ENCODE measurements around the gene RAB18.
"Not testable (repeated sequence)": the region's sequence is repeated elsewhere in the genome, so short reads cannot be mapped to it uniquely, and the experiment has no call there.

The RAB18 gene

DNA sequence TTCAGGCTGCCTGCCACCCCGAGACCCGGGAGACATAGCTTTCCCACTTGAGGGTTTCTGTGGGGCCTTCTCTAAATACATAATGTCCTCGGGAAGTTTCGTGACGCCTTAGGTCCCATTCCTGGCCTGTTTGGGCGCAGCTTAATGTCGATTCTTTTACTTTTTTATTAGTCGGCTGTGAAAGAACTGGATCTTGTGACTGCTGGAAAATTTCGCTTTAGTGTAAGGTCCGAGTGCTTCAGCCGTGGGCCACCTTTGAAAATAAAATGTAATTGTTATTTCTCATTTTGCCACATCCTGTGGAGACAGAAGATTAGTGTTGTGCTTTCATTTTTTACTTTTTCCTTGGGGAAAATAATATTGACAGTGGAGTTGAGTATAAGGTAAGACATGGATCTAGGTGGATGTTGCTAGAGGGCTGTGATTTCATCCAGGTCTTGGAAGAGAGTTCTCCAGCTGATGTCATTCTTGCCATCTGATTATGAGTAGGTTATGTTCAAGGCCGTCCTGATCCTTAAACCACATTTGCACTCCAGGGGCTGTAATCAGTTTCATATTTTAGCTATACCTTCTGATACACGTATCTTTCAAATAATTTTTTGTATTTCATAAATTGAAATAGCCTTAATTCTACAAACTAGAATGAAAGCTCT lies 830 bp downstream of the RAB18 start:
- no peak for DNase-seq (ENCODE audit: low read depth in 2 of 2)

DNA sequence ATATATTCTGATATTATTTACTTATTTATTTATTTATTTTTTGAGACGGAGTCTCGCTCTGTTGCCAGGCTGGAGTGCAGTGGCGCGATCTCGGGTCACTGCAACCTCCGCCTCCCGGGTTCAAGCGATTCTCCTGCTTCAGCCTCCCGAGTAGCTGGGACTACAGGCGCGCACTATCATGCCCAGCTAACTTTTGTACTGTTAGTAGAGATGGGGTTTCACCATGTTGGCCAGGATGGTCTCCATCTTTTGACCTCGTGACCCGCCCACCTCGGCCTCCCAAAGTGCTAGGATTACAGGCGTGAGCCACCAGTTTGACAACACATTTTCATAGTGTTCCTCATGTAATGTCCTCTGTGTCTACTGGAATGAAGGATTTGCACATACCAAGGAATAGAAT lies 1.4 kb downstream of the RAB18 start:
- not testable (repeated sequence) for DNase-seq (ENCODE audit: low read depth in 2 of 2)

DNA sequence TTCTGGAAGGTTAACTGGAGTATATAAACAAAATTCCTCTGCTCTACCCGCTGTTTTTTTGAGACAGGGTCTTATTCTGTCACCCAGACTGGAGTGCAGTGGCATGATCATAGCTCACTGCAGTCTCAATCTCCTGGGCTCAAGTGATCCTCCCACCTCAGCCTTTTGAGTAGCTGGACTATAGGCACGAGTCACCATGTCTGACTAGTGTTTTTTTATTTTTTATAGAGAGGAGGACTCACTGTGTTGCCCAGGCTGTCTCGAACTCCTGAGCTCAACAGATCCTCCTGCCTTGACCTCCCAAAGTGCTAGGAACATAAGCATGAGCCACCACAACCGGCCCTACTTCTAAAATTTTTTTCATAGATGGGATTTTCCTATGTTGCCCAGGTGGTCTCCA lies 2.2 kb downstream of the RAB18 start:
- DNase-seq (ENCODE audit: low read depth in 2 of 2), result no peak

DNA sequence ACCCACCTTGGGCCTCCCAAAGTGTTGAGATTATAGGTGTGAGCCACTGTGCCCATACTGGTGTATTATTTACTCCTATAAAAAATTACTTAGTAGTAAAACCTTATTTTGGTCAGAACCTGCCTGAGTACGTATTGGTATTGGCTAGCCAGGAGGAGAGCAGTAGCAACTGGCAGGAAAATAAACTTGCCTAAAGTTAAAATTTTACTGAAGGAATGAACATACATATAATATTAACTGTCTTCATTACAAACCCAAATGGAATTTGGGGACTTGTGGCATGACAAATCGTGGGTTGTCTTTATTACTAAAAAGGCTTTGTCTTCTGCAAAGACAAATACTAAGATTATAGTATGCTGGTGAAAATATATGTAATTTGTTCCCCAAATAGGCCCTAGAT lies 8.4 kb downstream of the RAB18 start:
- DNase-seq (ENCODE audit: low read depth in 2 of 2), result no peak

DNA sequence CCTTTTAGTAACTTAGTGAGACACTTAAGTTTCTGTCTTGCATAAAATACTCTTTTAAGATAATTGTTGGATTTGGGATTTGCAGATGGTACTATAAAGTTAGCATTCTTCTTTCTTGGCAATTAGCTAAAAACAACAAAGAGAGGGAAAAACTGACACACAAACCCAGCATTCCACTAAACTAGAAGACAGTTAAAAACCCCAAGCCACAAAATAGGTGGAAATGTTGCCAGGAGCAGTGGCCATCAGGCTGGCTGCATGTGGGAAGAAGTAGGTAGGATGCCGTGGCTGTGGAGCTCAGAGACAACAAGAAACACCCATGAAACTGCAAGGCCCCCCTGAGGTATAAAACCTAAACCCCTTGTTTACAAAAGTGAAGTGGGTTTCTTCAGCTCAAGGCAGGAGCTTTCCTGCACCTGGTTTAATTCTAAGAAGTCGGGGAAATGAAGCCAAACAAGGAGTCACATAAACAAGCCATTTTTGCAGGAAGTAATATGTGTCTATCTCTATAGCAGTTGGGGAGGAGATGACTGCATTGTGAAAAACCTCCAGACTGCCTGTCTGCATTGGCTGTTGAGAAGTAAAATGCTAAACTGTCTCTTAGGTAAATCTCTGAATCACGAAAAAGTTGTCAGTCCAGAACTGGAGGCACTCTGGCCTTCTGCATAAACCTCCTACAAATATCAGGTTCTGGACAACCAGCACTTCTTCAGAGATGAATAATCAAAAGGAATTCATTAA lies 9.5 kb downstream of the RAB18 start:
- no peak for DNase-seq (ENCODE audit: low read depth in 2 of 2)

DNA sequence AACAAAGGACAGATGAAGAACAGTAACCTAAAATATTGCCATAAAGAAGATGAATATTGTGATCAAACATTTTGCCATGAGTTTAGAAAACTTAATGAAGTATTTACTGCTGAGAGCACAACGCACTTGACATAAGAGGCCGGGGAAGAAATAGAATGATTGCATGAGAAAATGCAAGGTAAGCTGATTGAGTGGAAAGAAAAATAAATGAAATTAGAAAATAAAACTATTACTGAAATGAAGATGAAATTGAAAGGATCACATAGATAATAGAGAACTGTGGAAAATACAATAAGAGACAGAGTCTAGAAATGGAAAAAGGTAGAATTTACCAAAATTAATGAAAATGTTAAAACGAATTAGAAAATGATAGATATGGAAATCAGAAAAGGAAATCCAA lies 10.1 kb downstream of the RAB18 start:
- DNase-seq (ENCODE audit: low read depth in 2 of 2), result no peak

DNA sequence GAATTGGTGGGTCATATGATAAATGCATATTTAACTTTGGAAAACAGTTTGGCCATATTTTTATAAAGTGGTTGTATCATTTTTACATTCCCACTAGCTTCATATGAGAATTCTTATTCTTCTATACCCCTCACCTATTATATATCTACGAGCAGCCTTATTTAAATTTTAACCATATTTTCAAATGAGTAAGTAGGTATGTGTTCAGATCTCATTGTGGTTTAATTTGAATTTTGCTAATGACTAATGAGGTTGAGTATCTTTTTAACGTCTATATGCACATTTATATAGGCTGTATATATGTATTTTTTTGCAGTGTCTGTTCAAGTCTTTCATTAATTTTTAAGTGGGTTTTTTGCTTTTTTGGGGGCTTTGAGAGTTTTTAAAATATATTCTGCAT lies 14.2 kb downstream of the RAB18 start:
- no peak for DNase-seq (ENCODE audit: low read depth in 2 of 2)

DNA sequence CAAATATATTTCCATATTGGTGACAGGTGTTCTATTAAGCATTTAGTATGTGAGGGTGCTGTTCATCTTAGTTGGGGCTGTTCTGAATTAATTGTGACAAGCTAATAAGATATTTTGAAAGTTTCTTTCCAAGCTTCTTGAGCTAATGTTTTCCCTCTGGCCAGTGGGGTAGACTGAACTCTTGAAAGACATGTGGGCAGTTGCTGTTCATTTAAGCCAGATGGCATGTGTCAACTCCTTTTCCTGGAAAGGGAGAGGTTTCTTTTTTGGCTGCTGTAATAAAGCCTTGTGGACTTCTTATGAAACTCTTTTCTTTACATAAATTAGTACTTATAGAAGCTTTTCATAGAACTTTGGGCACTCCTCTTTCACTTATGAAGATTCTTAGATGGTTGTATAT lies 21.7 kb downstream of the RAB18 start:
- DNase-seq (ENCODE audit: low read depth in 2 of 2), result no peak

DNA sequence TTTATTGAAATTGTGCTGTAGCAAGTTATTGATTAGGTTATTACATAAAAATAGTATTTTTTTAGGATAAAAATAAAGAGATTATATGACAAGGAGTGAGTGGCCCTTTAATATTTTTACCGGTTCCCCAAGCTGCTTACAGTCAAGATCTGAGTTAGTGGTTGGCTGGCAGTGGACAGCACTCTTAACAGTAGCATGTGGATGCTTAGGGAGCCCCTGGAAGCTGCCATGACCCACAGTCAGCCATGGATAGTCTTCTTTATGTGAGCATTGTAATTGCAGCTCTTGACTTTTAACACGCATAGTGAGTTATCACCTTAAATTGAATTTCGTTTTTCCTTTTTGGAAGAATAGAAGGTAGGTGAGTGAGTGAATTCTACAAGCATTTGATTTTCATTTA lies 22.1 kb downstream of the RAB18 start:
- DNase-seq (ENCODE audit: low read depth in 2 of 2), result no peak

DNA sequence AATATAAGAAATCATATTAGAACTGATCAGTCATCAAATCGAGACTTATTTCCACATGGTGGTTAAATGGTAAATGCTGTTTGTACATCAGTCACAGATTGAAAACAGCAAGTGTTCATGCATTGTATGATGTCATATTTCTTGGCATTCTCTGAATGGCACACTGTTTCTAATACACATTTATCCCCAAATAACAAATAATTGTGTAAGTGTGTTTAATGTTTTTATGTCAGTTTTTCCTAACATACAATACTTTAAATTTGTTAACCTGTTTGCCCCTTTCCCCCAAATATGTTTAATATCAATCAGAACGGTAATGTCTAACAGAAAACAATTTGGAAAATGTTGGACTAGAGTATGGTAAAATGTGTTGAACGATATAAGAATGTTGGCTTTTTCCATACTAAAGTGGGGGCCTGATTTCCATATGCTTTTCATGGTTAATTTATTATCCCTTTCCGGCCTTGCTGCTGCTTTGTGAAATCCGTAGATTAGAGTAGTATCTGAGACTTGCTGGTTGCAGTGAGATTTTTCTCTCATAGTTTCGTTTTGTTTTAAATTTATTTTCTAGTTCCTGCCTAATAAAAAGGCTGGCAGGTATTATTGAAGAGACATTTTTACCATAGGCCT lies 23.7 kb downstream of the RAB18 start:
- DNase-seq (ENCODE audit: low read depth in 2 of 2), result no peak

DNA sequence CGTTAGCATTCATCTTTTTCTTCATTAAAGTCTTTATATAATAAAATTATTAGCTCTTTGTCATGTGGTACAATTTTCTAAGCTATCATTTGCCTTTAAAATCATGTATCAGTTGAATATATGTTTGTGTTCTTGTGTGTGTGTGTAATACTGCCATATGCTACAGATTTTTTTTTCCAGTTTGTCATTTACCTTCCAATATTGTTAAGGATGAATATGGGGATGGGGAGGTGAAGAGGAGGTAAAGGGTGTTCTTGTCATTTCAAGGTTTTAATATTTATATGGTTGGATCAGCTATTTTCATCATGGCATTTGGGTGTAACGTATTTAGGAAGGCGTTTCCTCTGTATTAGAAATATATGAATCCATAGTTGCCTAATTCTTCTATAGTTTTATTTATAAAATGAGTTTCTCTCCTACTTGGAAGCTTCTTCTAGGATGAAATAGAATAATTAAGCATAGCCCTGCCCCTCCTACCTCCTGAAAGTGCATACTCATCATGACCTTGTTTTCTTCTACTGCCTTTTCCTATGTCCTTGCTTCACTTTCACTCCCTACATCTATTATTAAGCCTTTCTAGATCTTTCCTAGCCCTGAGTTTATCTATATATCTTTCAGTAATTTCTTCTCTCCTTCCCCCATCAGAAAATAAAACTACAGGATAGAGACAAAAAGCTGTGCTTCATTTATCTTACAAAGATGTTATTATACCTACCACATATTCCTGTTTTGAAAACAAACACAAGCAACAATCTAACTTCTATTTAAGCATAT lies 25.1 kb downstream of the RAB18 start:
- DNase-seq (ENCODE audit: low read depth in 2 of 2), result no peak

DNA sequence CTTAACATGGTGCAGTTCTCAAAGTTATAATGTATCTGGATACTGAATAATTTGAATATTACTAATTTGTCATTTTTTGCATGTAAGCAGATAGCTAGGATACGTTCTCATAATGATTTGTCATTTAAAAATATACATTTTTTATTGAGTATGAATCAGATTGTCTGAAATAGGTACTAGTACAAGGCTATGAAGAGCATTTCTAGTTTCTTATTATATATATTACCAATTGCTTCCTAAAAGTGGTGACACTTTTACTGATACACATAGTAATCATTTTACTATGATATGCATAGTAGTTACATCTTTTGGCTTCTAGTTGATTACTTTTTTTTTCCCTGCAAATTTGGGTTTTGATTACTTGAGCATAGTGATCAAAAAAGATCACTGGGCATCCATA lies 26.4 kb downstream of the RAB18 start:
- no peak for DNase-seq (ENCODE audit: low read depth in 2 of 2)

DNA sequence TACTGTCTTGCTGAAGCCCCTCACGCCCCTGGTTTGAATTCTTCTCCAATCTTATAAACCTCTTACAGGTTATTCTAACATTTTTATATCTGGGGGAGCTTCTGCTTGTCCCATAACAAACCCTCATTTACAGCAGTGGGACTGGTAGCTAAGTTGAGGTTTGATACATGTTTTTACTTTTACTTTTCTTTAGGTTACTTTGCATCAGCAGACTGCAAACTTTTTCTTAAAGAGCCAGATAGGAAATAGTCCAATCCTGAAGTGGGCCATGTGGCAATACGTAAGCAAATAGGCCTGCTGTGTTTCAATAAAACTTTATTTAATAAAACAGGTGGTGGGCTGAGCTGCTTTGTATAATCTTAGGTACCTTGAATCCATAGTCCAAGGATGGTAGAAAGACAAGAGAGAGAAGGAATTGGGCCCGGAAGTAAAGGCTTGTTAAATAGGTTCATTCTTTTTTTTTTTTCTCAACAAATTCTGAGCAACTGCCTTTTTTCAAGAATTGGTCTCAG lies 27.3 kb downstream of the RAB18 start:
- DNase-seq (ENCODE audit: low read depth in 2 of 2), result no peak

DNA sequence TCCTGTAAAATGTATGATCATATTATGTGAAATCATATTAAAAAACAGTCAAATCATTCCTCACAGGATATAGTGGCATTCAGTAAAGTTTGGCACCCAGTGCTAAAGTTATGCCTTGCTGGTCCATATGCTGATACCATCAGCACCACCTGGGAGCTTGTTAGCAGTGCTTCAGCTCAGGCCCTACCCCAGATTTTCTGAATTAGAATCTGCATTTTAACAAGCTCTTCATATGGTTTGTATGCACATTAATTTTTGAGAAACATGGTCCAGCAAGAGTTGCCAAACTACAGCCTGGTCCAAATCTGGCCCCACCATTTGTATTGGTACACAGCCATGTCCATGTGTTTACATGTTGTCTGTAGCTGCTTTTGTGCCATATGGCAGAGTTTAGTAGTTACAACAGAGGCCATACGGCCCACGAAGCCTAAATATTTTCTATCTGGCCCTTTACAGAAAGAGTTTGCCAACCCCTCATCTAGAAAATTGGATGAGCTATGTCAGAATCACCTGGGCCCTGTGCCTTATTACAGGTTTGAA lies 30.1 kb downstream of the RAB18 start:
- no peak for DNase-seq (ENCODE audit: low read depth in 2 of 2)

DNA sequence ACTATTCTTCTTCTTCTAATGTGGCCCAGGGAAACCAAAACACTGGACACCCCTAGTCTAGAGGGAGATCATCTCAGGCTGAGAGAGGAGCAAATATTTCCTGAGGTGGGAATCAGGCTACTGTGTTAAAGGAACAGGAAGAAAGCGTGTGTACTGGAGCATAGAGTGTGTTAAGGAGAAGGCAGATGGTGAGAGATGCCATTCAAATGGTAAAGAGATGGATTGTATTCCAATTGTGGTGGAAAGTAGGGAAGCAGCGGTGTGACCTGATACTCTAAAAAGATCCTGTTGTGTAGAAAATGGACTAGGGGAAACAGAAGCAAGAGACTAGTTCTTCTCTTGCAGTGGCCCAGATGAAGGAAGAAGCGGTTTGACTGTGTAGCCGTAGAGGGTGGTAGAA lies 31.2 kb downstream of the RAB18 start:
- no peak for DNase-seq (ENCODE audit: low read depth in 2 of 2)

DNA sequence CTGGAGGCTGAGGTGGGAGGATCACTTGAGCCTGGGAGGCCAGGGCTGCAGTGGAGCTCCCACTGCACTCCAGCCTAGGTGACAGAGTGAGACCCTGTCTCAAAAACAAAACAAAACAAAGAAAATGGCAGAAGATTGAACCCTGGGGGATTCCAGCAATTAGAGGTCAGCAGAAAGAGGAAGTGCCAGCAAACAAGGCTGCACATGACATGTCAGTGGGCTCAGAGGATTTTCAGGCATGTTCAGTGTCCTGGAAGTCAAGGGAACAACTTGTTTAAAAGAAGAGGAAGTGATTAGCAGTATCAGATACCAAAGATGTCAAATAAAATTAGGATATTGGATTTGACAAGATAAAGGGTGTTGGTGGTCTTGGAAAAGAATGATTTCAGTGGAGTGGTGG lies 32.3 kb downstream of the RAB18 start:
- no peak for DNase-seq (ENCODE audit: low read depth in 2 of 2)

DNA sequence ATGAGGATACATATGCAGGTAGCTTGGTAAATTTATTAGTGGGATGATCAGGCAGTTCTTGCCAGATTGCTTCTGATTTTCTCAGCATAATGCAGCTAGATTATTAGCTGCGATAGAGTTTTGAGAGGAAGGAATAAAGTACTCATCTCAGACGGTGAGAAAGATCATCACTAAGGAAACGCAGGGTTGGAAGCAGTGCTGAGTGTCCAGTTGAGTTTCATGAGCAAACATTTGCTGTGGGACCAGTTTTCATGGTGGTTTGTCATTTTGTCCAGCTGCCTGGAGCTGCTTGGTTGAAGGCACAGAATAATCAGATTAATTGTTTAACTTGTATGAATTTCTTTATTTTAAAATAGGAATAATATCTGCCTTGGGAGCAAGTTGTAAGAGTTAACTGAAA lies 33.1 kb downstream of the RAB18 start:
- no peak for DNase-seq (ENCODE audit: low read depth in 2 of 2)

DNA sequence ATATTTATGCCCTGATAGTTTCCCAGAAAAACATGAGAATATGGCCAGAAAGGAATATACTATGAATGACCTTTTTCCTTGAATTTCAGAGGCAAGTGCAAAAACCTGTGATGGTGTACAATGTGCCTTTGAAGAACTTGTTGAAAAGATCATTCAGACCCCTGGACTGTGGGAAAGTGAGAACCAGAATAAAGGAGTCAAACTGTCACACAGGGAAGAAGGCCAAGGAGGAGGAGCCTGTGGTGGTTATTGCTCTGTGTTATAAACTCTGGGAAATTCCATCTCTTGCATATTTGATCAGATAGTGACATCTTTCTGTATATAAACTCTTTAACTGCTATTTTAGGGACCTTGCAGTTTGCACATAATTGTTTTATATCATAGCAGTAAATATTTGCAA lies 33.7 kb downstream of the RAB18 start:
- DNase-seq (ENCODE audit: low read depth in 2 of 2), result no peak

DNA sequence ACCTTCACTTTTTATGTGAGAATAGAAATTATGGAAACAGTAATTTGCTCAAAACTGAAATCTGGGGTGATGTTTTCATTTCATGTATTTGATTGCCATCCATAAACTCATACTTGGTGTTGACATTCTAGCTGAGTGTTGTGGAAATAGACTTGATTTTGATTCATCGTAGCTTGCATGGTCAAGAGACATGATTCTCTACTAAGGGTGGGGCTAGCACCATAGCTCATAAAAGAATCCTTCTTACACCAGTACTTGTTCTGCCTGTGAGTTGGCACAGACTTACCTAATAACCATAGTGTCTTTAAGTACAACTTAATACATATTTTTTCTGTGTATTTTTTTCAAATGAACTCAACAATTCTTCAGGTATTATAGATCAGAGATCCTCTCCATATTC lies 36.6 kb downstream of the RAB18 start:
- DNase-seq (ENCODE audit: low read depth in 2 of 2), result no peak

DNA sequence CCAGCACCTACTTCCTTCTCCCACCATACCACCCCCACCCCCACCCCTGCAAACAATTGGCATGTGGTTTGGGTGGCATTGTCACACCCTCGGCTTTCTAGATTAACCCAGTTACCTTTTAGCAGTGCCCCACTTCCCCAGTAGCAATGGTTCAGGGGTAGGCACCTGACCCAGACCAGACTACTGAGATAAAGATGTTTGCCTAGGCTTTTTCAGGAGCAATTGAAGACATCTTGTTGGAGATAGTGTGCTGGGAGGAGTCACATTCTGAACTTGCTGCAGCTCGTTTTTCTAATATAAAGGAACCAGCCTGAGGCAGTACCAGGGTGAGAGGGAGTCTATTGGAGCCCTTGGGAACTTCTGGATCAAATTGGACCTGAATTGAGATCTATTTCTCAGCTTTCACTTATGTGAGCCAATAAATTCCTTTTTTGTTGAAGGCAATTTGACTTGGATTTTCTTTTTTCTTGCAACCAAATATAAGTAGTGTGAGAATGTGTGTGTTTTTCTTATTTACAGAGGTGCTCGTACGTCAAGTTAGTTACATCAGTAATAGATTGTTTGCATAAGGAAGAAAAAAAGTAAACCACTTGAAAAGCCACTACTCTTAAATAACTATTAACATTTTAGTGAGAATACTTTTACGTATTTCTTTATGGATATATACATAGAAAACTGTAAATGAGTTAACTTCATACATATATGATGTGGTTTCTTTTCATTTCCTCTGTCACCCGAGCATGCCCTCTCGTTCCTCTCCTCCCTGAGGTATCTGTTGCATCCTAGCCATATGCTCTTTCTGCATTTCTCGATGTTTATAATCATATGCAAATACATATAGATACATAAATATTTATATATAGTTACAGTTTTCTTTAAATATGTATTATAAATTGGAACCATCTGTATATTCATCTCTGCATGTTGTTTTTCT lies 38.0 kb downstream of the RAB18 start:
- no peak for DNase-seq (ENCODE audit: low read depth in 2 of 2)

DNA sequence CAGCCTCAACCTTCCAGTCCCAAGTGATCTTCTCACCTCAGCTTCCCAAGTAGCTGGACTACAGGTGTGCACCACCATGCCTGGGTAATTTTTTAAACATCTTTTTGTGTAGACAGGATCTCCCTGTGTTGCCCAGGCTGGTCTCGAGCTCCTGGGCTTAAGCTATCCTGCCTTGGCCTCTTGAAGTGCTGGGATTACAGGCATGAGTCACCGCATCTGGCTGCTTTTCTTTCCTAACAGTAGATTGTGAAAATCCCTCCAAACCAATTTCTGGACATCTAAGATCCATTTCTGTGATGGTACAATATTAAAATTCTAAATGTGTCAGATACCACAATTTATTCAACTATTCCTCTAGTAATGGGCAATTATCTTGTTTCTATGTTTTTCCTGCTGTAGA lies 38.7 kb downstream of the RAB18 start:
- no peak for DNase-seq (ENCODE audit: low read depth in 2 of 2)

Measured in activated CD4-positive, alpha-beta T cell treated with anti-CD3 and anti-CD28 coated beads for 24 hours (primary cell).